HG03378 (cell line): Measurements from ENCODE around the gene CXXC4.
A peak's percentile ranks its signal among the peaks of the same experiment; 100 is the strongest.

Source experiments
- ATAC-seq: cut with Tn5 transposase; IDR thresholded peaks from one replicate; pipeline ENCODE4 v1.9.1; 2021; ENCODE audit warnings: mild to moderate bottlenecking, moderate library complexity; ENCODE audit not compliant: unreplicated experiment

The CXXC4 gene

DNA sequence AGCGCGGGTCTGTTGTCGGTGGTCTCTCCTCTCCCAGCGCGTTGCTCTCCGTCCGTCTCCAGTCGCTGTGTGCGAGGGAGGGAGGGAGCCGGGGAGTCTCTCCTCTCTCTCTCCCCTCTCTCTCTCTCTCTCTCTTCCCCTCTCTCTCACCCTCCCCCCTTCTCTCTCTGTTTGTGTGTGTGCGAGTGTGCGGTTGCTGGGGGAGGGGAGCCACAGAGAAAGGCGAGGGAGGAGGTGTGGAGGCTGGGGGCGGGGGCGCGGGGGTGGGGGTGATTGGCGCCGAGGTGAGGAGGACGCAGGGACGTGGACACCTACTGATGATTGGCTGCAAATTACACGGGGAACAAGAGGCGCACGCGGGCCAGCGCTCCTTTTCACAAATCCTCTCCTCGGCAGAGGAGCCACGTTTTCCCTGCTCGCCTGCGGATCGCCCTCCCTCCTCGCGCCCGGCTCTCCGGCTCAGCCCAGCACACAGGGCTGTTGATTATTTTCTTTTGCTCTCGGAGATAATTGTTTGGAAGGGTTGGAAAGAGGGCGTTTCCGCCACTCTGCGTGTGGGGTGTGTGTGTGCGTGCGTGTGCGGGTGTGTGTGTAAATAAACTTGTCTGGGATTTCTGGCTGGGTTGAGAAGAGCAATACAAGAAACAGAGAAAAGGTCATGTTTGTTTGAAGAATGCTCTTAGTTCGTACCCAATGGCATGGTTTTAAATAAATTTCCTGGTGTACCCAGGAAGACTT lies at the start of gene CXXC4:
Gene CXXC4 (minus strand): TSS at position 73 of the 738 bp plus-strand sequence. CDS start 3,092 bp downstream, outside the sequence.
- ATAC-seq = peak; percentile 30

DNA sequence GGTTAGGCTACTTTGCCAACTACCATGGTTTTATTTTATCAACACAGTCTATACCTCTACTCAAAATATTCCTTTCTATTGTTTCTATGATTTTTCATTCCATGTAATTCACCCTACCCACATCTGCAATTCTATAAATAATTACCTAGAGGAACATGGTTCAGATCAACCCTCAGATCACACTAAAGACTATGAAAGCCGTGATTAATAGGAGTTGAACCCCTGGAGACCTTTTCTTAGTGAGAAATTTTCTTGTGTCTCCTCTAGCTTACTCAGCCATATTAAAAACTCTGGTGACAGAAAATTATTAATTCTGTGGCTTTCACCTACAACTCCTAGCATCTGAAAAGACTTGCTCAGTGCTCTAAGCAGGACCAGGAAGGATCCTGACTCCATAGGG lies 38.5 kb upstream of the CXXC4 start:
- no peak for ATAC-seq

DNA sequence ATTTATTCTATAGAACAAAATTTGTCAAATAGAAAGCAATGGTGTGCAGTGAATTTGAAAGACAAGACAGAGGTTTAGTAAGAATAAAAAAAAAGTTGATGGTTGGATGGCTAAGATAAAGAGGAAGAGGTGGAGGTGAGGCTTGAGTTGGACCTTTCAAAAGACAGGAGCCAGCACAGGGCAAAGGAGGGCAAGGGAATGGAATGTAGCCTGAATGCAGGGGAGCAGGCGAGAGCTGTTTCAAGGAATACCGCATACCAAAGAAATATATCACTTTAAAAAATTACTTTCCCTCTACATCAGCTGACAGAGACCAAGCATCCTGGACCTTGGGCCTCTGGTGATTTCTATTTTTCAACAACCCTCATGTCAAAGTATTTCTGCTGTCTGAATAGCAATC lies 38.0 kb upstream of the CXXC4 start:
- no peak for ATAC-seq

DNA sequence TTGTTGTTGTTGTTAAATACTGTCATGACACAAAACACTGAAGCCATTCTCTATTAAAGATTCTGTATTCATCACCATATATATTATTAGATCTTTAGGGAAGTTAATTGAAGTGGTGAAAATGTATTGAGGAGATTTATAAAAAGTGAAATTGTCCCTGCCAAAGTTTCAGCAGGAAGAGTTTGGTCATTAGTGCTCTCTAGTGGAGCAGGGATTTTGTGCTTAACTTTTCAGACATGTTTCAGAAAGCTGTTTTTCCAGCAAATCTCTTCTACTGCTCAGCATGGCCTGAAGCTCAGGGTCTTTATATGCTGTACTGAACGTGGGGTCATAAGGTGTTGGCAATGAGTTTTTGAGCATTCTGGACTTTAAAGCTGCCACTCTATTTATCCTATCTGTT lies 36.7 kb upstream of the CXXC4 start:
- no peak for ATAC-seq

DNA sequence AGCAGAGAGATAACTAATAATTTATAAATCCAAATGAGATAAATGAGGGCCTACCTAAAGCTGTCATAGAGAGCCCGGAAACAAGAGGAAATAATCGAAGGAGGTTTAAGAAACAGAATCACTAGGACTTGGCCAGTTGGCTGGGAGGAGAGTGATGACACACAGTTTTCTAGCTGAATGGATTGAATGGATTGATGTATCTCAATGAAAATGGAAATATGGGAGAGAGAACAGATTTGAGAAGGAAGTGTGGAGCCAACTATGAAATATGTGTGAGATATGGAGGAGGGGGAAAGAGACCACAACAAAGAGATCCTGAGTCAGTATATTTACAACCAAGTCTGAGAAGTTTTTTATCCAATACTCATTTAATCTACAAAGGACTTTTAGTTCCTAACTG lies 35.7 kb upstream of the CXXC4 start:
- ATAC-seq = no peak

DNA sequence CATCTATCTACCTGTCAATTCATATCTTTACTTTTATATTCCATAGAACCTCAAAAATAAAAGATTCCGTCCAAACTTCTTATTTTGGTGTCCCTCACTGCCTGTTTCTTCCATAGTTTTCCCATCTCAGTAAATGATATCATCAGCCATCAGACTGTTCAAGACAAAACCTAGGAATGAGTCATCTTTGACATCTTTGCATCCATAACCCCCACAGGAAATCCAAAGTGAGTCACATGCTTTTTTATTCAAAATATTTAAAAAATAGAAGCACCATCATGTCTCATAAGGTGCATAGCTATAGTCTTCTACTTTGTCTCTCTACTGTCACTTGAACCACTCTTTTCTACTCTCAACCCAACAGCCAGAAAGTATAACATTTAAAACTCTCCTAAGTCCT lies 29.9 kb upstream of the CXXC4 start:
- no peak for ATAC-seq

DNA sequence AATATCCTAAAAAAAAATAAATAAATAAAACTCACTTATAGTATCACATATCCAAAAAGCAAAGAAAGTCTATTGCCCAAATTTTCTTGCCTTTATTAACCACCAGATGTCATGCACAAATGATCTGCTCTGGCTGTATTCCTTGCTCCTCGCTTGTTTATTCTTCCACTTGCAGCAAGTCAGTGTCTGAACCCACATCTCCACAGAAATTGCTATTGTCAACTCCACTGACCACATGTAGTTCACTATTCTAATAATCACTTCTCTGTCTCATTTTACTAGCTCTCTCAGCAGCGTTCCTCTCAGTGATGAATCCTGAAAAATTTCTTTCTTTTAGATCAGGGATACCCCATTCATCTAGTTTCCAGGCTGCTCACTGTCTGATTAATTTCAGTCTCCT lies 29.3 kb upstream of the CXXC4 start:
- ATAC-seq = no peak

DNA sequence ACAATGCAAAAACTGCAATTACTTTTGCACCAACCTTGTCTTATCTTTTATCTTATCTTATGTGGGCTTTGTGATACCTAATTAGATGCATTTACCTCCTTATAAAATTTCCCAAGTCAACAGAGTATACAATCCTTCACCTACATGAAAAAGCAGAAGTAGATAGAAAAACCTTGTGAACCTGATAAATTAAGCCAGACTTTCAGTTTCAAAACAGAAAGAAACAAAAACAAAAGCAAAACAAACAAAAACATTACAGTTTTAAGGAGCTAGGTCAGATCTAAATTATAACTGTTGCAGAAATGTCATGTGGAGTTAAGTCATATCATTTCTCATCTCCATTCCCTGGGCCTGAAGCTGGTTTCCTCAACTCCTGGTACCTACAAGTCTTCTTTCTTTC lies 24.9 kb upstream of the CXXC4 start:
- ATAC-seq = peak; percentile 93

DNA sequence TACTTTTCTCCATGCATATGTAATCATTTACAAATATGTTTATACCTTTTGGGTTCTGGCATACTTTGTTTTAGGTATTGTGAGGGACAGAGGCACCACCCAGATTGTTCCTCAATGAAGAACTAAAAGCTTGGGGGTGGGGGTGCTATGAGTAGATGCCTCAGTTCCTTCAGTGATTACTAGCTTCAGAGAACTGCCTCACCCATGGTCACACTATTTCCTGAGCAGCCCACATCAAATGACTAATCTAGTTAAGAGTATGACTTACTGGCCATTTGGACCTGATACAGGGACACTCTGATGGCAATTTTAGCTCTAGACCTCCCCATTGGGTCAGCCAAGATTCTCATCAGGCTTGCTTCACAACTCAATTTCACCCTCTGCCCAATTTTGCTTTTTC lies 22.2 kb upstream of the CXXC4 start:
- ATAC-seq = no peak

DNA sequence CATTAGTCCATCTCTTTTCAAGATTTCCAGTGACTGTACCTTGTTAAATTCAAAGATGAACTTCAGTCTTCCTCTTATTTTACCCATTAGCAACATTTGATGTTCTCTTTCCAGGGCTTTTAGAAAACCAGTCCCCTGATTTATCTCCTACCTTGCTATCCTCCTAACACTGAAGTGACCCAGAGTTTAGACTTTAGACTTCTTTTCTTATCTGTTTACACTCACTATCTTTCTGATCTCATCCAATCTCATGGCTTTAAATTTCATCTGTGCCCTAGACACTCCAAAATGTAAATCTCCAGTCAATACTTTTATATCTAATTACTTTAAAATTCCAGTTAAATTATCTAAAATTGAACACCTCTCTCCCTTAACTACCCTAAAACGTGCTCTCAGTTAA lies 13.5 kb upstream of the CXXC4 start:
- ATAC-seq = no peak

DNA sequence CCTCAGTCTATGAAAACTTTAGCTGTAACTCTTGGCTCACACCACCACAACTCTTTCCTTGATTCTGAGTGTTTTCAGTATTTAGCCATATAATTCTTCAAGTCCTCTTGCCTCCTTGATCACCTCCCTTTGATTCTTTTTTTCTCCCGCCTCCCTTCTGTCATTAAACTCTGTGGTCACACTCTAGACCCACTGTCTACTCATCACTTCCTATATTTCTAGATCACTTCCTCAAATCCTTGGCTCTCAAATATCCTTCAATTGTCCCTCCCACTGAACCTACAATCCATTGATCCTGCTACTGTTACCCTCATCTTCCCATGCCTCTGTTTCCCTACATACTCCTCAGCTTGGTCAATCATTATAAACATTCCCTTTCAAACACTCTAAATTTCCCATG lies 12.4 kb upstream of the CXXC4 start:
- ATAC-seq = no peak

DNA sequence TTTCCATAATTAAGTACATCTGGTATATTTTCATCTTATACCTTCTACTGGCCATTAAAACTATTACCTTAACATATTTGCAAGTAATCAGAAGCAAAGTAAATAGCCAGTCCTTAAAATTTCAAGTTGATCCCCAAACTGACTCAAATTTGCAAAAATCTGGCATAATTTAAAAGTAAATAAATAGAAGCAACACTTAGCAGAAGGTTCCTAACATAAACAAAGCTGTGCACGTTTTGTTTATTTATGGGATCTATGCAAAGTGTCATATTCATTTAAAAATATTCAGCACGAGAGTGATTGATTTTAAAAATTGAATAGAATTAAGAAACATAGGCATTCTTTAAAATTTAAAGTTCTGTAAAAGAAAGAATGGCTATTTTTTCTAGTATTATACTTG lies 9.8 kb upstream of the CXXC4 start:
- no peak for ATAC-seq

DNA sequence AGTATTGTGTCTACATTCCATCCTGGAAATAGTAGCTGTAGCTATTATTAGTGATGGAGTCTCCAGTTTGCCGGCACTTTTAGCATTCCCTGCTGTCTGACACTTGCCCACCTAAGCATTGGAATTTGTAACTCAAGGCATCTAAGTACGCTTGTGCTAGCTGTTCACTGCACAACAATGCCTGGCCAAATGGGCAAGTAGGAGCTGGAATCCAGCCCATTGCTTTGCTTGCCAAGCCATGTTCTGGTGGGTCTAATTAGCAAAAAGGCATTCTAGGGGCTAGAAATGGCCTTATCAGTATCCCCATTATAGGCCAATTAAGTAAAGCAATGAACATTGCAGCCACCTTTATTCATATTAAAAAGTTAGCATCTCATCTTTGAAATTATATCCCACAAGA lies 7.8 kb upstream of the CXXC4 start:
- no peak for ATAC-seq

DNA sequence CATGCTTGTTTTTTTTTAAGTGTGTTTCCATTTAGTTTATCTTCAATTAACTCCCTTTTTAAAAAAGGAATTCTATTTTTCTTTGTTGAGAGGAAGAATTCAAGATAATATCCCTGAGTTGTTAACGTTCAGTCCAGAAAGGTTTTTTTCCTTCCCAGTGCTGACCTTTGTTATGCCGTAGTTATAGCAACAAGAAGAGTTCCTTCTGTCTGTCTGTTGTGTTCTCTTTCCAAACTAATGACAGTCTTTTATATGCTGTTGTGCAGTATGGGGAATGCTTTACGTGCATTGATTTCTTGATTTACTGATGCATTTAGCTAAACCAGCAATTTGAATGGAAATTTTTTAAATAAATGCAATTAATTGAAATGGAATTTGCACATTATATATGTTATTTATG lies 6.6 kb upstream of the CXXC4 start:
- no peak for ATAC-seq

DNA sequence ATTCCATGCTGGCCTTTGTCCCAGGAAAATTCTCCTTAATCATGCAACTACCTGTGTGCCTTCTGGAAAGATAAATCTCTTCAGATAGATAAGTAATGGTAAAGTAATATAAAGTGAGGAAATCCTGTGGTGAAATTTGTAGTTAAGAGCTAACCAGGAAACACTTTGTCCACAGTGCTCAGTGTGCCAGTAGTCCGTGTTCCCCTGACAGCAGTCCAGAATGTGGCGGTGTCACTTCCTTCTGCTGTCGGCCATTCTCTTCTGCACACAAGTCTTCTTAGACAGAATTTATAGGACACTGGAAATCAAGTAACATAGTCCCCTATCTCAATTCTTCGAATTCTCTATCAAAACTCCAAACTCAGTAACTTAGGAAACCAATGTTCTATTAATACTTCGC lies 5.7 kb upstream of the CXXC4 start:
- ATAC-seq = no peak

DNA sequence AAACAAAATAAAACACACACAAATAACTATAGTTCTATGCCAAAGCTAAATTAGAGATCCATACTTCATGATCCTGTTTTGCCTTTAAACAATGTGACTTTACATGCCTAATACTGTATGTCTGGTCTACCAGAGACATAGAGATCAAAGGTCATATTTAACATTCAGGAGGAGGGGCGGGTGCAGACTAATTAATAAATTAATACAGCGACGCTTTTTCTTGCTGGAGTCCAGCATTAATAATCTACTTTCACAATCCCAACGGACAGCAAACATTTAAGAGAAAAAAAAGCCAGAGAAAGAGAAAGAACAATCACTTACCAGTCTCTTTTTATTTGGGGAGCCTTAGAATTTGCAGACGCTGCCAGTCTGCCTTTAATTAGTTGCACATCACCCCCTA lies 509 bp downstream of the CXXC4 start:
- ATAC-seq = no peak

DNA sequence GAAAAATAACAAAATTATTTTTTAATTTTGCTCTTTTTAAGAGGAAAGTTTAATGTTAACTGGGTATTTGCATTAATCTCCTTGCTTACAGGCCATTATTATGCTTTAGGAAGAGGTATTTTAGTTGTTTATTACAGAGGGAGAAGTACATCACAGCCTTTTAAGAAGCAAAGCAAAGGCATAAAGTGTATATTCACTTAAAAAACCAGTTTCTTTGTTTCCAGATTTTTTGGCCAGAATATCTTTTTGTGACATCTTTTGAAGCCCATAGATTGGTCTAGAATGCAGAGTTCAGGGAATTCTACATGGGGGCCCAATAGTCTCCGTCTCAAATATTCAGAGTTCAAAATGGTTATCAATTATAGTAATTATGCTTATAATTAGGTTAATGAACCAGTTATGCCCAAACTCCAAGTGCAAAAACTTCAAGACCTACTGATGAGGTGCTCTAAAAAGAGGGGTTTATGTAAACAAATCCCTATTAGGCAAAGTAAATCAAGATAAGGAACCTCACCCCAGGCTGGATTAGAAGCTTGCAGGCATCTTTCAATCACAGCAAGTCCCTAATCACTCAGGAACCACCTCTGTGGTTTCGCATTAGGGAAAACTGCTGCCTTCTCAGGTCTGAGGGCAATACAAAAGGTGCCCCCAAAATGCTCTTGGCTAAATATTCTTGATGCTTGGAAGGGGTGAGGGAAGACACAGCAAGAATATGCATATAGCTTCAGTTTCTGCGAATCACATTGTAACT lies 1.4 kb downstream of the CXXC4 start:
- ATAC-seq = no peak

DNA sequence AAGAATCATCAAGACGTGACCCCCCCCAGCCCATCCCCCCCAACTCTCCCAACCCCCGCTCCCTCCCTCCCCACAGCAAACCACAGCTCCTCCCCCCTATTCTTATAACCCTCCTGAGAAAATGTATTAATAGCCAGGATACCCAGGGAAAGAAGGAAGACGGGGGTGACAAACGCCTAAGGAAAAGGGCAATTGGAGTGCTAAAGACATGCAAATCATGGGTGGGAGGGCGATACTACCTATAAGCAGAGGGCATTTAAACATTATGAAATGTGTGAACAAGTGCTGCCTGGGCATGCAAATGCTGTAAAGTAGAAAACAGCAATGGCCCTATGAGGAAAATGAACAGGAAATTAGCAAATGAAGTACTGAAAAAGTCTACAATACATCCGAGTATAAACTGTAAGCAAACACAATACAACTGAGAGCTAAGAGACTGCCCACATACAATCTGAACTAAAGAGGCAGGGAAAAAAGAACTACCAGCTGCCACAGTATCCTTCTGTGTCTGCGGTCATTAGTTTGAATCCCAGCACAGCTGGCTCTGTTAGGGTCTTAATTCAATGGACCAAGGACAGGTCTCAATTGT lies 2.4 kb downstream of the CXXC4 start:
- peak; percentile 42 for ATAC-seq

DNA sequence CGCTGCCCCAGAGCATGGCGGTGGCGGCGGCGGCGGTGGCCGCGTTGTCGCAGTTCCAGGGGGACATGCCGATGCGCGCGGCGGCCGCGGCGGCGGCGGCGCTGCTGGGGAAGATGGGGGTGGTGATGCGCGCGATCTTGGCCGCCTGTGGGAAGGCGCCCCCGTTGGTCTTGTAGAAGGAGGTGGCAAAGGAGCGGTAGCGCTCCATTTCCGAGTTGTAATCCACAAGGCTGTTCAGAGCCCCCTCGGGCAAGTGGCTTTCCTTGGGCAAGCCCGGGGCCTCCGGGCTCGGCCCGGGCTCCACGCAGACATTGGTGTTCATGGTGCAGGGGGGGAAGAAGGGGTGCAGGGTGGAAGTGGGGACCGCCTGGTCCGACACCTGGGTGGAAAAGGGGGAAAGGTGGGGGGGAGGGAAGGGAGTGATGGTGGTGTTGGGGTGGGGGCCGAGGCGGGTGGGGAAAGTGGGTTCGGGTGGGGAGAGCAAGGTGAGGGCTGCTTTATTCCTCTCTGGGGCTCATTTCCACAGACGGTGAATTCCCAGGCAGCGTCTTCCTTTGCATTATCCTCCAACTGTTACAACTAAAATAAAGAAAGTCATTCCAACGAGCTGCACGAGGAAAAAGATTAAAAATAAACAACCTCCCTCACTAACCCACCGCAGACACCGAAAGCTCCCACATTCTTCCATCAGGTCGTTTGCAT lies 3.1 kb downstream of the CXXC4 start:
- no peak for ATAC-seq

DNA sequence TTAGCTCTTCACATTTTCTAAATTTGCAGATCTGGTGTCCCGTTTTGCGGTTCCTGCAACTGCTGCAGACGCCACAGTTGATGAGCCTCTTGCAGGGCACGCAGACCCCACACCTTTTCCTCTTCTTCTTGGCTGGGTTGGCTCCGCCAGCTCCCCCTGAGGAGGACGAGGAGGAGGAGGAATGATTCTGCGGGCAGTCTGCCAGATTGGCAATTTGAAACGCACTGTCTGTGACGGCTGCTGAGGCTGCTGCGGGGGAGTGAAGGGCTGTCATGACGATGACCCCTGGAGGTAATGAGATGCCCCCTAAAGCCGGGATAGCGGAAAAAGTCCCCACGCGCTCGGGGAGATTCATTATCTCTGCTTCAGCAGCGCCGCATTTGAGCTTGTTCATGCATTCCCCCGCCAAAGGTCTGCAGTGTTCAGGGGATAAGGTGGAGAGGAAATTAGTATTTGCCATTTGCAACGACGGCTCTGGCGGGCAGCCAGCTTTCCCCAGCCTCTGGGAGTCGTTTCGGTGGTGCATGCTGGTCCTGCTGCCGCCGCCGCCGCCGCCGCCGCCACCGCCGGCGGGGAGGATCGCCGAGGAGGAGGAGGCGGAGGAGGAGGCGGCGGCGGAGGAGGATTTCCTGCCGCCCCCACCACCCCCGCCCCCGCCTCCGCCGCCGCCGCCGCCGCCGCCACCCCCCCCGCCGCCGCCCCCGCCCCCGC lies 3.8 kb downstream of the CXXC4 start:
- ATAC-seq = peak; percentile 4
